Neural progenitor cell (in vitro differentiated cells): ENCODE data around the gene MIF. TPM values are rescaled to one million over a fixed set of nuclear protein-coding genes. Genes with fewer than 3 reads are reported as not detected.

Experiments
- DNase-seq: peaks from one replicate; pipeline ENCODE4 v3.0.0-alpha.2; 2016; ENCODE audit warnings: low spot score
- H2AFZ ChIP-seq: fragments of 200-600 bp; sonication (generic); replicated peaks from 2 replicates; pipeline ENCODE4 v1.6.1; 2016; ENCODE audit warnings: antibody characterized with exemption
- H3F3A ChIP-seq: fragments of 200-600 bp; sonication (generic); 2 replicates; pipeline ENCODE4 v1.6.1; 2016; ENCODE audit warnings: antibody characterized with exemption, low read depth
- H3K27ac ChIP-seq: fragments of 200-600 bp; sonication (generic); 2 replicates; pipeline ENCODE4 v1.5.1; 2016; ENCODE audit warnings: mild to moderate bottlenecking
- H3K27me3 ChIP-seq: fragments of 200-600 bp; sonication (generic); 2 replicates; pipeline ENCODE4 v1.6.1; 2016; ENCODE audit warnings: mild to moderate bottlenecking, moderate library complexity
- H3K36me3 ChIP-seq: fragments of 200-600 bp; sonication (generic); 2 replicates; pipeline ENCODE4 v1.5.1; 2016
- H3K4me1 ChIP-seq: fragments of 200-600 bp; sonication (generic); 2 replicates; pipeline ENCODE4 v1.6.1; 2016; ENCODE audit warnings: mixed run types
- H3K4me2 ChIP-seq: fragments of 200-600 bp; sonication (generic); 2 replicates; pipeline ENCODE4 v1.6.1; 2016
- H3K4me3 ChIP-seq: fragments of 200-600 bp; sonication (generic); 2 replicates; pipeline ENCODE4 v1.5.1; 2016
- H3K79me2 ChIP-seq: fragments of 200-600 bp; sonication (generic); 2 replicates; pipeline ENCODE4 v1.6.1; 2016; ENCODE audit warnings: low read depth
- H3K9ac ChIP-seq: fragments of 200-600 bp; sonication (generic); 2 replicates; pipeline ENCODE4 v1.6.1; 2016
- H3K9me3 ChIP-seq: fragments of 200-600 bp; sonication (generic); 2 replicates; pipeline ENCODE4 v1.5.1; 2016; ENCODE audit warnings: low read depth
- H4K20me1 ChIP-seq: fragments of 200-600 bp; sonication (generic); 2 replicates; pipeline ENCODE4 v1.6.1; 2016; ENCODE audit warnings: low read depth
- H3K27ac Mint-ChIP-seq: 3 replicates; pipeline ENCODE4 v1.8.0; 2021; ENCODE audit warnings: mixed read lengths
- H3K27me3 Mint-ChIP-seq: 2 replicates; pipeline ENCODE4 v1.8.0; 2022; ENCODE audit warnings: low read depth, mild to moderate bottlenecking, inconsistent platforms, moderate library complexity, mixed read lengths; ENCODE audit not compliant: insufficient read depth
- H3K36me3 Mint-ChIP-seq: 3 replicates; pipeline ENCODE4 v1.8.0; 2021; ENCODE audit warnings: mixed read lengths
- H3K4me1 Mint-ChIP-seq: 3 replicates; pipeline ENCODE4 v1.8.0; 2021; ENCODE audit warnings: mixed read lengths
- H3K4me3 Mint-ChIP-seq: 3 replicates; pipeline ENCODE4 v1.8.0; 2021; ENCODE audit warnings: mild to moderate bottlenecking, moderate library complexity, mixed read lengths
- H3K9me3 Mint-ChIP-seq: 3 replicates; pipeline ENCODE4 v1.8.0; 2020; ENCODE audit warnings: mixed read lengths
- CTCF ChIP-seq: fragments of 200-600 bp; sonication (generic); IDR thresholded peaks from 2 replicates; pipeline ENCODE4 v1.5.1; 2017; ENCODE audit warnings: antibody characterized with exemption, mild to moderate bottlenecking
- EZH2 ChIP-seq: fragments of 200-600 bp; sonication (generic); IDR thresholded peaks from 2 replicates; pipeline ENCODE4 v1.6.1; 2017; ENCODE audit warnings: antibody characterized with exemption, mild to moderate bottlenecking, moderate library complexity
- EZH2phosphoT487 ChIP-seq: fragments of 200-600 bp; sonication (generic); IDR thresholded peaks from 2 replicates; pipeline ENCODE4 v1.6.1; 2017; ENCODE audit warnings: antibody characterized with exemption
- total RNA-seq: library from RNA; depleted of rRNA; stranded (reverse); fragments of >200 nt; gene quantifications from 2 replicates; pipeline ENCODE4 v1.2.3, GENCODE V29; 2015; ENCODE audit warnings: low replicate concordance

Gene MIF
- total RNA-seq, 1 donor from 2014 or later = 132 TPM

- Histone ChIP-seq H3K4me1 (peaks cover 14% of the 10 kb centered on the region), H3F3A (peaks cover 16% of the 10 kb centered on the region), H4K20me1 (no peaks in the 10 kb centered on the region), H3K27ac (no peak overlapping the region), H3K4me2 (no peak overlapping the region), H3K27me3 (no peaks in the 10 kb centered on the region), H3K9ac (no peak overlapping the region), H3K9me3 (no peaks in the 10 kb centered on the region), H2AFZ (no peak overlapping the region), H3K4me3 (no peak overlapping the region), H3K79me2 (no peaks in the 10 kb centered on the region), H3K36me3 (no peaks in the 10 kb centered on the region)
- H3K27ac Mint-ChIP-seq = no peak overlapping the region
- TF ChIP-seq EZH2phosphoT487 (no peak), CTCF (peak; percentile 17), EZH2 (no peak)
- H3K27me3 Mint-ChIP-seq = peaks cover 13% of the 10 kb centered on the region
- H3K36me3 Mint-ChIP-seq = peaks cover 15% of the 10 kb centered on the region
- peaks cover 5% of the 10 kb centered on the region for H3K9me3 Mint-ChIP-seq
- DNase-seq = peak; percentile 45
- H3K4me1 Mint-ChIP-seq = peaks cover 16% of the 10 kb centered on the region
- no peak overlapping the region for H3K4me3 Mint-ChIP-seq
Observed at GRCh38 chr22:23888615-23889401, 5.4 kb upstream of the MIF start.

- H3K36me3 Mint-ChIP-seq = peaks cover 15% of the 10 kb centered on the region
- no peak overlapping the region for H3K27ac Mint-ChIP-seq
- no peak overlapping the region for H3K27ac ChIP-seq
Observed at GRCh38 chr22:23889620-23890019, 4.6 kb upstream of the MIF start.

GRCh38 chr22:23891726-23892125 lies 2.5 kb upstream of the MIF start:
- no peaks in the 10 kb centered on the region for H3K9me3 ChIP-seq
- no peak overlapping the region for H2AFZ ChIP-seq
- no peak overlapping the region for H3K9ac ChIP-seq
- H4K20me1 ChIP-seq = peaks cover 18% of the 10 kb centered on the region
- no peak overlapping the region for H3K27ac ChIP-seq
- H3K4me1 Mint-ChIP-seq = peaks cover 29% of the 10 kb centered on the region
- peaks cover 25% of the 10 kb centered on the region for H3K79me2 ChIP-seq
- H3K4me3 Mint-ChIP-seq = no peak overlapping the region
- TF ChIP-seq EZH2phosphoT487 (no peak), EZH2 (no peak), CTCF (no peak)
- H3K4me1 ChIP-seq = peaks cover 23% of the 10 kb centered on the region
- peaks cover 5% of the 10 kb centered on the region for H3K9me3 Mint-ChIP-seq
- peaks cover 12% of the 10 kb centered on the region for H3K36me3 Mint-ChIP-seq
- H3F3A ChIP-seq = peaks cover 41% of the 10 kb centered on the region
- H3K27me3 Mint-ChIP-seq = peaks cover 16% of the 10 kb centered on the region
- H3K4me3 ChIP-seq = no peak overlapping the region
- H3K36me3 ChIP-seq = no peaks in the 10 kb centered on the region
- no peaks in the 10 kb centered on the region for H3K27me3 ChIP-seq
- no peak overlapping the region for H3K27ac Mint-ChIP-seq
- no peak overlapping the region for H3K4me2 ChIP-seq
- no peak for DNase-seq

More at GRCh38 chr22:23889620-23890019, 4.6 kb upstream of the MIF start:
- H3K27me3 ChIP-seq = no peaks in the 10 kb centered on the region
- peaks cover 14% of the 10 kb centered on the region for H3K4me1 ChIP-seq
- Mint-ChIP-seq H3K4me3 (no peak overlapping the region), H3K9me3 (peaks cover 5% of the 10 kb centered on the region), H3K27me3 (peaks cover 15% of the 10 kb centered on the region), H3K4me1 (peaks cover 19% of the 10 kb centered on the region)
- H3K4me2 ChIP-seq = no peak overlapping the region
- H3K79me2 ChIP-seq = peaks cover 3% of the 10 kb centered on the region
- no peaks in the 10 kb centered on the region for H3K36me3 ChIP-seq
- peaks cover 24% of the 10 kb centered on the region for H3F3A ChIP-seq
- DNase-seq = no peak
- TF ChIP-seq CTCF = no peak
- no peak for TF ChIP-seq EZH2
- no peak for TF ChIP-seq EZH2phosphoT487
- no peak overlapping the region for H3K9ac ChIP-seq
- H3K4me3 ChIP-seq = no peak overlapping the region
- no peaks in the 10 kb centered on the region for H4K20me1 ChIP-seq
- no peaks in the 10 kb centered on the region for H3K9me3 ChIP-seq
- no peak overlapping the region for H2AFZ ChIP-seq
